Right kidney (tissue), 9 donors: ENCODE data around the gene C1GALT1.
"Not testable (repeated sequence)": the region's sequence is repeated elsewhere in the genome, so short reads cannot be mapped to it uniquely, and the experiment has no call there.

Experiments
- DNase-seq: peaks from one replicate; pipeline ENCODE4 v3.0.0-alpha.2; 2016
- long read RNA-seq, 8 donors: transcript quantifications; one replicate each; lab custom pipeline, GENCODE V29; 2026

The C1GALT1 gene
- long read RNA-seq, donor 1, full-length matches to known transcripts, result 15 of 22 reads
- long read RNA-seq, donor 1, partial matches to known transcripts, result 7 of 22 reads
- long read RNA-seq, donor 1, other reads (novel, unspliced or antisense), result 0 of 22 reads
- long read RNA-seq, donor 2, full-length matches to known transcripts, result 8 of 8 reads
- long read RNA-seq, donor 2, partial matches to known transcripts, result 0 of 8 reads
- long read RNA-seq, donor 2, other reads (novel, unspliced or antisense), result 0 of 8 reads
- long read RNA-seq, donor 3, full-length matches to known transcripts, result 6 of 6 reads
- long read RNA-seq, donor 3, partial matches to known transcripts, result 0 of 6 reads
- long read RNA-seq, donor 3, other reads (novel, unspliced or antisense), result 0 of 6 reads
- long read RNA-seq, donor 4, full-length matches to known transcripts, result 11 of 36 reads
- long read RNA-seq, donor 4, partial matches to known transcripts, result 25 of 36 reads
- long read RNA-seq, donor 4, other reads (novel, unspliced or antisense), result 0 of 36 reads
- long read RNA-seq, donor 5, full-length matches to known transcripts, result 6 of 6 reads
- long read RNA-seq, donor 5, partial matches to known transcripts, result 0 of 6 reads
- long read RNA-seq, donor 5, other reads (novel, unspliced or antisense), result 0 of 6 reads
- long read RNA-seq, donor 6, full-length matches to known transcripts, result 9 of 9 reads
- long read RNA-seq, donor 6, partial matches to known transcripts, result 0 of 9 reads
- long read RNA-seq, donor 6, other reads (novel, unspliced or antisense), result 0 of 9 reads
- long read RNA-seq, donor 7, full-length matches to known transcripts, result 14 of 20 reads
- long read RNA-seq, donor 7, partial matches to known transcripts, result 6 of 20 reads
- long read RNA-seq, donor 7, other reads (novel, unspliced or antisense), result 0 of 20 reads
- long read RNA-seq, donor 8, full-length matches to known transcripts, result 13 of 25 reads
- long read RNA-seq, donor 8, partial matches to known transcripts, result 12 of 25 reads
- long read RNA-seq, donor 8, other reads (novel, unspliced or antisense), result 0 of 25 reads

DNA sequence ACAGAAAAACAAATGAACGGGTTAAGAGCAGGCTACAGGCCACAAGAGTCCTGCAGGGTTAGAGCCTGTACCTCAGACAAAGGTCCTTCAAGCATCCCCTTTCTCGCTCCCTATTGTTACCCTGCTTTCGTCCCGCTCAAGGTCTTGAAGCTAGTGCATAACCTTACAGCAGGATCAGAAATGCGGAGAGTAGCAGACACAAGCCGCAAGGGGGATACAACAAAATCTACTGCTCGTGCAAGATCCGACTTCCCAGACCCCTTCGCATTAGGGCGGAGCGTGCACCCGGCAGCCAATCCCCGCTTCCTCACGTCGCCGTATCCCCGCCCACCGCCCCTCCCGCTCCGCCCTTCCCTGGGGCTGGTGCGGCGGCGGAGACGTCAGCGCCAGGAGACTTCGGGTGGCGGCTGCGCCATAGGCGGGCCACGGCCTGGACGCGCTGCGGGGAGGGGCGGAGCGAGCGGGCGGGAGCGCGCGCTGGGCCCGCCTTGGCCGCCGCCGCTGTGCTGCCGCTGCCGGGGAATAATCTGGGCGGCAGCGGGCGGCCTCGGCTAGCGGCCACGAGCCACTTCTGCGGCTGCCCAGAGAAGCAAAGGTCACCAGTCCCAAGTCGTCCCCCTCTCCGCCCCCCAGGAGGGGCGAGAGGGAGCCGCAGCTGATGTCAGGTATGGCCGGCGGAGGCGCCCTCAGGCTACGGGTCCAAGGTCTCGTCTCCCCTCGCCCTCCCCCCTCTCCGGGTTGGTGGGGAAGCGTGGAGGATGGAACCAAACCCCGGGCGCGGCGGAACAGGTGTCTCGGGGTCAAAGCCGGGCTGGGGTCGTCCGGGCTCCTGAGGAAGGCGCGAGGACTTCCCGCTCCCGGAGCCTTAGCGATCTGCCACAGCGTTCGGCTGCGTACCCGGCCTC is at the start of gene C1GALT1:
C1GALT1 (plus strand) TSS at position 389 of the 905 bp plus-strand sequence. CDS start 51,776 bp downstream, outside the sequence.
- peak; percentile 98 for DNase-seq

DNA sequence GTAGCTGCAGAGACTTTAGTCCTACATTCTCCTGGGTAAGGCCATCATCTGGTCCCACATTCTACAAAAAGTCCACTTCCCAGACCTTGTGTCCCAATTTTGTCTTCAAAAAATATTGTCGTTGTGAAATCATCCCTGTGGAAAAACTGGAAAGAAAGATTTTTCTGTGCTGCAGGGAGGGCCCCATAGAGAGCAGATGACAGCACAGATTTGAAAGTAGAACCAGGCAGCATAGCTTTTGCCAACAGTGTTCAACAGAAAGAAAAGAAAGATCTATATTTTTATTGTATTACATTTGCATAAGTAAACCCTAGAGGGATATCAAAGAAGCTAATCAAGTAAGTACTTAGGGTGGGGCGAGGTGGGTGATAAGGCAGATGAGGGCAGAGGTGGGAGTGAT is 48.3 kb upstream of the C1GALT1 start:
- DNase-seq, result no peak

- no peak for DNase-seq
Measured at GRCh38 chr7:7135074-7135473, 47.3 kb upstream of the C1GALT1 start.

GRCh38 chr7:7135924-7136323 is 46.4 kb upstream of the C1GALT1 start:
- not testable (repeated sequence) for DNase-seq

GRCh38 chr7:7136466-7137381 is 45.6 kb upstream of the C1GALT1 start:
- no peak for DNase-seq

- no peak for DNase-seq
Measured at GRCh38 chr7:7138897-7139296, 43.4 kb upstream of the C1GALT1 start.

DNA sequence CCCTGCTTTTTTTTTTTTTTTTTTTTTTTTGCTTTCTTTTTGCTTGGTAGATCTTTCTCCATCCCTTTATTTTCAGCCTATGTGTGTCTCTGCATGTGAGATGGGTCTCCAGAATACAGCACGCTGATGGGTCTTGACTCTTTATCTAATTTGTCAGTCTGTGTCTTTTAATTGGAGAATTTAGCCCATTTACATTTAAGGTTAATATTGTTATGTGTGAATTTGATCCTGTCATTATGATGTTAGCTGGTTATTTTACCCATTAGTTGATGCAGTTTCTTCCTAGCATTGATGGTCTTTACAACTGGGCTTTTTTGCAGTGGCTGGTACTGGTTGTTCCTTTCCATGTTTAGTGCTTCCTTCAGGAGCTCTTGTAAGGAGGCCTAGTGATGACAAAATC is 38.9 kb upstream of the C1GALT1 start:
- not testable (repeated sequence) for DNase-seq

DNA sequence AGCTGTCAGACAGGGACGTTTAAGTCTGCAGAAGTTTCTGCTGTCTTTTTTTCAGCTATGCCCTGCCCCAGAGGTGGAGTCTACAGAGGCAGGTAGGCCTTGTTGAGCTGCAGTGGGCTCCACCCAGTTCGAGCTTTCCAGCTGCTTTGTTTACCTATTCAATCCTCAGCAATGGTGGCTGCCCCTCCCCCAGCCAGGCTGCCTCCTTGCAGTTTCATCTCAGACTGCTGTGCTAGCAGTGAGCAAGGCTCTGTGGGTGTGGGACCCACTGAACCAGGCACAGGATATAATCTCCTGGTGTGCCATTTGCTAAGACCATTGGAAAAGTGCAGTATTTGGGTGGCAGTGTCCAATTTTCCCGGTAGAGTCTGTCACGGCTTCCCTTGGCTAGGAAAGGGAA is 37.2 kb upstream of the C1GALT1 start:
- not testable (repeated sequence) for DNase-seq

DNA sequence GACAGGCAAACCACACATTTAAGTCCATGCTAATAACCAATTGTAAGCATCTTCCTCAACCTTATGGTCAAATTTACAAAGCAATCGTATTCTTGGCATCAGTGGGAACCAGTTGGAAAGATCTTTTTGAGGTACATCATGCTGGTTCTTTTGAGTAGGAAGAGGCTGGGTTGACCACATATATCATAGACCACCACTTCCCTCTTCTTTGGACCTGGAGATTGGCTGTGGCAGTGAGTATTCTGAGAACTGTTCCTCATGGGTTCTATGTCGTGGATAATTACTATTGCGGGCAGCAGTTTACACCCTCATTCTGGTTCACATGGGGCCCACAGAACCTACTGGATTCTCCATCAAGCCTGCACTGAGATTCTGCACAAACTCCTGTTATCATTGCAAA is 35.5 kb upstream of the C1GALT1 start:
- DNase-seq, result no peak

DNA sequence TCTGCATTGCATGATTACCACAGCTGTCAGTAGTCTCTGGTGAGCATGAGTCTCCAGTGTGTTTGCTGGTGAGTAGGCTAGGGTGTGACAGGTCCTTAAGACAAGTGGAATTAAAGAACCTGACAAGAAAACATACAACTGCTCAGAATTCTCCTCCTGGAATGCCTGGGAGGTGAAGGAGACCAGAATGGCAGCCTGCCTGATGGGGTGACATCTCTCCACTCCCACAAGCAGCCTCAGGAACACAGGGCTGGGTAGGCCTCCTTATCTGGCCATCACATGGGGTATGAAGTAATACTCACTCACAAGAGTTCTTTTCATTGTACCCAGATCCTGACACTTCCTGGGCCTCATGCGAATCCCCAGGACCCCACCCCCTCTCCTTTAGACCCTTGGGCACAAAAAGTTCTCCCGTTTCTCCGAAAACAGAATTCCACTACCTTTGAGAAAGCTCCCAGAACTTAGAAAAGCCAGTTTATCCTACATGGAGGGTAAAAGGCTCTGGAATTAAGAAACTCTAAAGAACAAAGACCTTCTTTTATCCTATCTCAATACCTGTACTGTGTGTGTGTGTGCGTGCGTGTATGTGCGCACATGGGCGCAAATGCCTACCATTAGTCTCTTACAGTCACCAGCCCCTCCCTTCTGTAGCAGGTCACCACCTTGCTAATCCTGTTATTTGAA is 33.4 kb upstream of the C1GALT1 start:
- DNase-seq, result no peak

GRCh38 chr7:7151285-7151684 is 31.1 kb upstream of the C1GALT1 start:
- DNase-seq, result no peak

DNA sequence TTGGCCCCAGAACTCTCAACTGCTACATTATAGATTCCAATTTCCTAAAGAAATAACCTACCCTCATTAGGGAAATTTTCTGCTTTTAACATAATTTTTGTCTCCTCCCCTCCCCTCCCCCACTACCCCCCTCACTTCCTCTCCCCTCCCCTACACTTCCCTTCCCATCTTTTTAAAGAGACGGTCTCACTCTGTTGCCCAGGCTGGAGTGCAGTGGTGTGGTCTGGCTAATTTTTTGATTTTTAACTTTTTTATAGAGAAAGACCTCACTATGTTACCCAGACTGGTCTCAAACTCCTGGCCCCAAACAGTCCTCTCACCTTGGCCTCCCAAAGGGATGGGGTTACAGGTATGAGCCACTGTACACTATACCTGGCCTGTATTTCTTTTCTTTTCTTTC is 30.5 kb upstream of the C1GALT1 start:
- DNase-seq, result no peak

GRCh38 chr7:7152315-7152714 is 30.0 kb upstream of the C1GALT1 start:
- no peak for DNase-seq

DNA sequence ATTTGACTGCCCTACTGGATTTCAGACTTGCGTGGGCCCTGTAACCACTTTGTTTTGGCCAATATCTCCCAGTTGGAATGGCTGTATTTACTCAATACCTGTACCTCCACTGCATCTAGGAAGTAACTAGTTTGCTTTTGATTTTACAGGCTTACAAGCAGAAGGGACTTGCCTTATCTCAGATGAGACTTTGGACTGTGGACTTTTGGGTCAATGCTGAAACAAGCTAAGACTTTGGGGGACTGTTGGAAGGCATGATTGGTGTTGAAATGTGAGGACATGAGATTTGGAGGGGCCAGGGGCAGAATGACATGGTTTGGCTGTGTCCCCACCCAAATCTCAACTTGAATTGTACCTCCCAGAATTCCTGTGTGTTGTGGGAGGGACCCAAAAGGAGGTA is 28.0 kb upstream of the C1GALT1 start:
- not testable (repeated sequence) for DNase-seq

DNA sequence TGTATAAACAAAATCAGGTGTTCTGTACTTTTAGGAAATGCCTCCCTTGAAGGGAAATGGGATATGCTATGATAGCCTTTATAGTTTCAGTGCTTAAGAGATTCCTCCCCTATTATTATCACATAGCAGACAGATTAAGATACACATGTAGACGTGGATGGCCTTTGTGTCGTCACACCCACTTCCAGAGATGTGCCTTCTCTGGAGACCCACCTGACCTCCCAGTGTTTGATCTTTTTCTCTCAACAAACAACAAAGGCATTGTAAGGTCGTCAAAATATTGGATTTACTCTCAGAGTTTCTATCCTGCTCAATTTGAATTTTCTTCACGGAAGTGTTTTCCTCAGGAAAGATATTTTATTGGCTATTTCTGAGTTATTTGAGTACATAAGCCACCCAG is 25.7 kb upstream of the C1GALT1 start:
- DNase-seq, result no peak

GRCh38 chr7:7157177-7157886 is 25.0 kb upstream of the C1GALT1 start:
- DNase-seq, result no peak

- DNase-seq, result no peak
Measured at GRCh38 chr7:7157887-7158271, 24.5 kb upstream of the C1GALT1 start.

DNA sequence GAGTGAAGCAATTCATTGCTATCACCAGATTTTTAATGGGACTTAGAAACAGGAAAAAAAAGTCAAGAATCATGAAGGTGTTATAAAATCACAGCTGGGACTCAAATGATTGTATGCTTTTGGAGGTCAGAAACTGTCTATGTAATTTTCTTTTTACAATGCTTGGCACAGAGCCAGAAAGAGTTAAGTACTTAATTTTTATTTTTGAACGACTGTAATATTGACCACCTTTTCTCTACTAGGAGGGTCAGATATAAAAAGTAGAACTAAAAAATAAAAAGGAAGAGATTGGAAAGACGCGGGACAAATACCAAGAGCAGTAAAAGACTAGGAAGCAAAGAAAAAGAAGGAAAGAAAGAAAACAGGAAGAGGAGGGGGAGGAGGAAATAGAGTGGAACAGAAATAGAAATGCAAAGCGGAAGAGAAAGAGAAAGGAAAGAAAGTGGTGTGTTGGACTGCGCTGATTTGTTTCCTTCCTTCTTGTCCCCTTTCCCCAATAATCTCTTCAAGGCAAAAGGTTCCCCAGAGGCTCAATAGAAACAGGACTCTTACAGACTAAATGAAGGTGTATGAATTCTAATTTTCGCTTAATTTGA is 23.2 kb upstream of the C1GALT1 start:
- no peak for DNase-seq

DNA sequence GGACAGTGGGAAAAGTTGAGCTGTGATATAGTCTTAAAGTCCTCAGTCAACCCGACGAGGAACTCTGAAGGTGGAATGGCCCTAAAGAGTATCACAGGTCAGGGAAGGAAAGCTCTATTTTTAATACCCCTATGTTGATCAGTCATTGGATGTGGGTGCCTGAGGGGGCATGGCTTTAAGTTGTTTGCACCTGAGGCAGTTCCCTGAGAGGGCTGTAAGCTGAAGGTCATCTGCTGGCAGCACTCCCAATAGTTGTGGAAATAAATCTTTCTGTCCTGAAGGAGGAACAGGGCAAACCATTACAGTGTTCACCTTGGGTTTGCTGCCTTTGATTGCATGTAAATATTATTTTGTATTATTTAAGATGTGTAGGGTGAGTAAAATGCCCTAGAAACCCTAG is 17.8 kb upstream of the C1GALT1 start:
- no peak for DNase-seq
